GM13976 (cell line): ENCODE data around the gene GARIN5A.

Experiments used
- DNase-seq: peaks from one replicate; pipeline ENCODE4 v3.0.0; 2012; ENCODE audit warnings: low spot score
- CTCF ChIP-seq: IDR thresholded peaks from 2 replicates; pipeline ENCODE4 v1.5.1; 2012; ENCODE audit warnings: borderline replicate concordance, mild to moderate bottlenecking; ENCODE audit not compliant: insufficient read depth; ENCODE audit errors: extremely low read depth, missing control alignments, control extremely low read depth
- in situ Hi-C: fragments of 300-500 bp; cut with MboI; formaldehyde crosslinking; loops from one replicate; pipeline ENCODE4 v1.12.0; 2022; ENCODE audit warnings: low sequenced_read_pairs, mixed read lengths, inconsistent platforms; ENCODE audit not compliant: unreplicated experiment

Gene GARIN5A

GRCh38 chr19:50431343-50432220 is 45.1 kb downstream of the GARIN5A start:
- DNase-seq, result peak; percentile 92
- in situ Hi-C loops, result no loop called here
- no peak for TF ChIP-seq CTCF

GRCh38 chr19:50430888-50431342 is 45.7 kb downstream of the GARIN5A start:
- TF ChIP-seq CTCF, result no peak
- DNase-seq, result no peak
- in situ Hi-C loops, result no loop called here

- no peak for TF ChIP-seq CTCF
- no peak for DNase-seq
- in situ Hi-C loops, result no loop called here
Measured at GRCh38 chr19:50428772-50429463, 47.7 kb downstream of the GARIN5A start.

- peak; percentile 58 for DNase-seq
- no peak for TF ChIP-seq CTCF
- in situ Hi-C loops, result no loop called here
Measured at GRCh38 chr19:50427997-50428425, 48.6 kb downstream of the GARIN5A start.

GRCh38 chr19:50427318-50427925 is 49.2 kb downstream of the GARIN5A start:
- TF ChIP-seq CTCF, result no peak
- in situ Hi-C loops, result no loop called here
- DNase-seq, result no peak

GRCh38 chr19:50425581-50425980 is 51.1 kb downstream of the GARIN5A start:
- TF ChIP-seq CTCF, result no peak
- in situ Hi-C loops, result no loop called here
- DNase-seq, result no peak
